Erythroblast (primary cell): ENCODE measurements around the gene RNF123.

Source experiments
- GATA1 ChIP-seq: IDR thresholded peaks from 2 replicates; pipeline ENCODE4 v1.6.1; 2011; ENCODE audit warnings: low read depth, mild to moderate bottlenecking, control low read depth, low read length, moderate library complexity
- POLR2A ChIP-seq: IDR thresholded peaks from 2 replicates; pipeline ENCODE4 v1.6.1; 2011; ENCODE audit warnings: mild to moderate bottlenecking, low read length

DNA sequence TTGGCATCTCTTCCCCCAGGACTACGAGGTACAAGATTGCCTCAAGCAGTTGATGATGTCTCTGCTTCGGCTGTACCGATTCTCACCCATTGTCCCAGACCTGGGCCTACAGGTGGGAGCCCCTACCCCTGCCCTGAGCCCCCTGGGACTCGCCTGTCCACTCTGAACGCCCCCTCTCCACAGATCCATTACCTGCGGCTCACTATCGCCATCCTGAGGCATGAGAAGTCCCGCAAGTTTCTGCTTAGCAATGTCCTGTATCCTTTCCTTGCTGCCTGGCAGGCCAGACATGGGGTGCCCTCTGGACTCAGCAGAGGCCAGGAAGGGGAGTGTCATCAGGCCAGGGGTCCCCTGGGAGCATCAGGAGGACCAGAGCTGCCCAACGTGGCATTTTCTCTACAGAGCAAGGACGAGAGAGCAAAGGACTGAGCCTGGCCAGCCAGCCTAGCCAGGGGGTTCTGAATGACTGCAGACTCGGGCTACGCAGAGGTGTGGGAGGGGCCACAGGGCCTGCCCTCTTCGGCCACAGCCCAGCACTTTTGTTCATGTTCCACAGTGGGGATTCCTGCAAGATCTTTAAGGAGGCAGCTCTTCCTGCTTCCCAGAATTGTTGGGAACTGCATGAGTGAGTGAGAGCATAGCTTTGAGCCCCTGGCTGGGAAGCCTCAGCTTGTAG lies 11.2 kb downstream of the RNF123 start:
- TF ChIP-seq POLR2A (no peak), GATA1 (no peak)
